Endothelial cell of umbilical vein (primary cell): ENCODE data around the gene HIC1. TPM values are rescaled to one million over a fixed set of nuclear protein-coding genes. Genes with fewer than 3 reads are reported as not detected.

Source experiments
- BruUV-seq: library from RNA; stranded (reverse); fragments of 400-500 nt; replicated peaks from 2 replicates; lab custom pipeline; 2021; lab: Mats Ljungman, UMichigan
- CTCF ChIA-PET: fragments of 300-600, 350-600 bp; sonication (Branson Sonifier 250); formaldehyde crosslinking; loops from one replicate; lab custom pipeline; 2021; ENCODE audit warnings: antibody characterized with exemption, inconsistent platforms; lab: Charles Lee
- POLR2A ChIA-PET: fragments of 300-600, 350-600 bp; sonication (Branson Sonifier 250); formaldehyde crosslinking; loops from one replicate; lab custom pipeline; 2021; ENCODE audit warnings: antibody characterized with exemption, inconsistent platforms; lab: Charles Lee
- DNase-seq: peaks from one replicate; pipeline ENCODE4 v3.0.0-alpha.2; 2011; ENCODE audit warnings: low read depth, low spot score
- FAIRE-seq: peaks from 2 replicates; lab custom pipeline; 2011; peaks lifted over from hg19 to GRCh38; lab: Jason Lieb, UNC
- H2AFZ ChIP-seq: 2 replicates; pipeline ENCODE4 v1.6.0; 2012; ENCODE audit warnings: low read depth, low read length, control low read depth, inconsistent platforms
- H3K27ac ChIP-seq: 2 replicates; pipeline ENCODE4 v1.5.1; 2011; ENCODE audit warnings: low read depth, mild to moderate bottlenecking, control low read depth, low read length, moderate library complexity; ENCODE audit not compliant: insufficient read depth
- H3K27me3 ChIP-seq, 2 experiments: 2 replicates each; pipeline versions ENCODE4 v1.6.0 to v1.6.1; 2011; ENCODE audit warnings: low read length in 2 of 2, mixed read lengths in 1 of 2; ENCODE audit not compliant: control insufficient read depth in 2 of 2, insufficient read depth in 2 of 2
- H3K36me3 ChIP-seq, 2 experiments: 2 replicates in 1 of 2; 3 replicates in 1 of 2; pipeline ENCODE4 v1.5.1; 2011; ENCODE audit warnings: low read length in 2 of 2, mild to moderate bottlenecking in 1 of 2, moderate library complexity in 1 of 2; ENCODE audit not compliant: control insufficient read depth in 2 of 2, insufficient read depth in 2 of 2; ENCODE audit errors: extremely low read depth in 1 of 2
- H3K4me1 ChIP-seq: 3 replicates; pipeline ENCODE4 v1.5.1; 2011; ENCODE audit warnings: mild to moderate bottlenecking, low read length; ENCODE audit not compliant: control insufficient read depth, insufficient read depth; ENCODE audit errors: extremely low read depth
- H3K4me2 ChIP-seq: 2 replicates; pipeline ENCODE4 v1.6.1; 2011; ENCODE audit warnings: low read length, control low read depth, mixed read lengths; ENCODE audit not compliant: insufficient read depth
- H3K4me3 ChIP-seq, 3 experiments: fragments of 200-600 bp in 1 of 3; sonication (generic), shearing (Covaris generic) in 1 of 3; replicated peaks in 1 of 3; 2 replicates each; pipeline ENCODE4 v1.5.1; 2011 to 2016; ENCODE audit warnings: control low read depth in 3 of 3, low read length in 3 of 3, mild to moderate bottlenecking in 2 of 3, inconsistent platforms in 1 of 3, low read depth in 1 of 3, moderate library complexity in 1 of 3; ENCODE audit not compliant: insufficient read depth in 1 of 3
- H3K79me2 ChIP-seq: 2 replicates; pipeline ENCODE4 v1.6.0; 2012; ENCODE audit warnings: low read length, inconsistent platforms; ENCODE audit not compliant: control insufficient read depth, insufficient read depth
- H3K9ac ChIP-seq: replicated peaks from 2 replicates; pipeline ENCODE3; 2011; ENCODE audit warnings: low read length, control low read depth; ENCODE audit not compliant: insufficient read depth; ENCODE audit errors: extremely low read depth
- H3K9me1 ChIP-seq: replicated peaks from 3 replicates; pipeline ENCODE4 v1.6.0; 2011; ENCODE audit warnings: mild to moderate bottlenecking, low read length; ENCODE audit not compliant: control insufficient read depth, insufficient read depth; ENCODE audit errors: extremely low read depth
- H3K9me3 ChIP-seq: replicated peaks from 2 replicates; pipeline ENCODE4 v1.5.1; 2012; ENCODE audit warnings: low read length, inconsistent platforms; ENCODE audit not compliant: control insufficient read depth, insufficient read depth
- H4K20me1 ChIP-seq: replicated peaks from 2 replicates; pipeline ENCODE3; 2011; ENCODE audit warnings: mild to moderate bottlenecking, low read length; ENCODE audit not compliant: control insufficient read depth, insufficient read depth; ENCODE audit errors: extremely low read depth
- EZH2 ChIP-seq: IDR thresholded peaks from 2 replicates; pipeline ENCODE4 v1.6.1; 2012; ENCODE audit warnings: borderline replicate concordance, low read depth, mild to moderate bottlenecking, moderate library complexity, low read length, inconsistent platforms; ENCODE audit not compliant: severe bottlenecking
- FOS ChIP-seq: IDR thresholded peaks from 2 replicates; pipeline ENCODE4 v1.6.1; 2011; ENCODE audit warnings: mild to moderate bottlenecking, low read length, moderate library complexity, borderline replicate concordance; ENCODE audit not compliant: insufficient read depth
- JUN ChIP-seq: IDR thresholded peaks from 2 replicates; pipeline ENCODE4 v1.6.1; 2011; ENCODE audit warnings: borderline replicate concordance, low read depth; ENCODE audit not compliant: insufficient read length, insufficient read depth
- MYC ChIP-seq: IDR thresholded peaks from one replicate; pipeline ENCODE4 v1.6.1; 2011; ENCODE audit warnings: mild to moderate bottlenecking, low read depth, low read length
- POLR2AphosphoS5 ChIP-seq: IDR thresholded peaks from 2 replicates; pipeline ENCODE4 v1.6.1; 2012; ENCODE audit warnings: low read depth, mild to moderate bottlenecking, control low read depth, low read length, moderate library complexity; ENCODE audit not compliant: insufficient read depth
- dilution Hi-C: fragments of 300-500 bp; cut with MboI; formaldehyde crosslinking; loops from one replicate; pipeline ENCODE4 v1.15.0; 2019; ENCODE audit warnings: low sequenced_read_pairs; ENCODE audit not compliant: extremely low pct_ligation_motif_present
- intact Hi-C: fragments of 100-400 bp; cut with micrococcal nuclease; formaldehyde crosslinking; loops from one replicate; pipeline ENCODE4 v1.10.0; 2022
- polyA plus RNA-seq, 4 experiments: library from polyadenylated mRNA; depleted of rRNA in 3 of 4; stranded (reverse) in 3 of 4; unstranded in 1 of 4; fragments of >200 nt; gene quantifications; 2 replicates each; pipeline versions ENCODE4 v1.2.1 to v1.2.3, GENCODE V29; 2011 to 2012; ENCODE audit warnings: missing spikeins in 1 of 4
- total RNA-seq: library from RNA; stranded (reverse); gene quantifications from 2 replicates; pipeline ENCODE4 v1.2.3, GENCODE V29; 2021
- TF ChIP-seq, protein P1 (sequence below), 2 donors: IDR thresholded peaks; 1 replicate in 1 of 2; 2 replicates in 1 of 2; pipeline ENCODE4 v1.5.1; 2011; ENCODE audit warnings: low read length in 2 of 2, mild to moderate bottlenecking in 2 of 2, moderate library complexity in 2 of 2, control low read depth in 1 of 2, inconsistent platforms in 1 of 2, low read depth in 1 of 2; ENCODE audit not compliant: insufficient read depth in 1 of 2; ENCODE audit errors: extremely low read depth in 1 of 2
- TF ChIP-seq, protein P2 (sequence below): IDR thresholded peaks from 2 replicates; pipeline ENCODE4 v1.6.1; 2011; ENCODE audit not compliant: insufficient read depth, insufficient read length

HIC1 gene
- total and polyA plus RNA-seq, 2 donors (not counting 3 experiments of a cell fraction or from before 2014, with no cell fraction given) = 18.2 to 35.5 TPM

DNA sequence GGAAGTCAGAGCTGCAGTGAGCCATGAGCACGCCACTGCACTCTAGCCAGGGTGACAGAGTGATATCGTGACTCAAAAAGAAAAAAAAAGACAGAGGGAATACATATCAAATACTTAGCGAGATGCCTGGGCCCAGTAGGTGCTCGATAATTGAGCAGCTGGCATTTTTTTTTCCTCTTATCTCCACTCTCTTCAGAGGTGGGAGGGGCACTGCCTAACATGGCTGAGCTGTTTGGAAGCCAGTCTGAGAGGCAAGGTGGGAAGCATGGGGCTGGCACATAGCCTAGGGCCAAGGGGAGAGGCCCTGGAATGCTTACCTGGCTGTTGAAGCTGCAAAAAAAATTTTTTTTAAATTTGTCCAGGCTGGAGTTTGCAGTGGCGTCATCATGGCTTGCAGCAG is 38.4 kb downstream of the HIC1 start:
- intact Hi-C loops = no loop called here

More for the DNA sequence above, 38.4 kb downstream of the HIC1 start:
- TF ChIP-seq, protein P1, sequence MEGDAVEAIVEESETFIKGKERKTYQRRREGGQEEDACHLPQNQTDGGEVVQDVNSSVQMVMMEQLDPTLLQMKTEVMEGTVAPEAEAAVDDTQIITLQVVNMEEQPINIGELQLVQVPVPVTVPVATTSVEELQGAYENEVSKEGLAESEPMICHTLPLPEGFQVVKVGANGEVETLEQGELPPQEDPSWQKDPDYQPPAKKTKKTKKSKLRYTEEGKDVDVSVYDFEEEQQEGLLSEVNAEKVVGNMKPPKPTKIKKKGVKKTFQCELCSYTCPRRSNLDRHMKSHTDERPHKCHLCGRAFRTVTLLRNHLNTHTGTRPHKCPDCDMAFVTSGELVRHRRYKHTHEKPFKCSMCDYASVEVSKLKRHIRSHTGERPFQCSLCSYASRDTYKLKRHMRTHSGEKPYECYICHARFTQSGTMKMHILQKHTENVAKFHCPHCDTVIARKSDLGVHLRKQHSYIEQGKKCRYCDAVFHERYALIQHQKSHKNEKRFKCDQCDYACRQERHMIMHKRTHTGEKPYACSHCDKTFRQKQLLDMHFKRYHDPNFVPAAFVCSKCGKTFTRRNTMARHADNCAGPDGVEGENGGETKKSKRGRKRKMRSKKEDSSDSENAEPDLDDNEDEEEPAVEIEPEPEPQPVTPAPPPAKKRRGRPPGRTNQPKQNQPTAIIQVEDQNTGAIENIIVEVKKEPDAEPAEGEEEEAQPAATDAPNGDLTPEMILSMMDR (IDR thresholded peaks at IDR 0.05; ENCODE audit: extremely low read depth in 1 of 2, insufficient read depth in 1 of 2, low read depth in 1 of 2, low read length in 2 of 2) = no peak
- no peak for TF ChIP-seq MYC
- TF ChIP-seq, protein P2, sequence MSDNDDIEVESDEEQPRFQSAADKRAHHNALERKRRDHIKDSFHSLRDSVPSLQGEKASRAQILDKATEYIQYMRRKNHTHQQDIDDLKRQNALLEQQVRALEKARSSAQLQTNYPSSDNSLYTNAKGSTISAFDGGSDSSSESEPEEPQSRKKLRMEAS = no peak
- TF ChIP-seq POLR2AphosphoS5 = no peak
- TF ChIP-seq JUN = no peak
- TF ChIP-seq EZH2 = no peak
- no peak for TF ChIP-seq FOS
- H3K27me3 ChIP-seq = no peaks in the 10 kb centered on the region
- H3K79me2 ChIP-seq = no peaks in the 10 kb centered on the region
- no peak for DNase-seq
- H3K9me1 ChIP-seq = no peaks in the 10 kb centered on the region
- no peak overlapping the region for H3K27ac ChIP-seq
- peaks cover 30% of the 10 kb centered on the region for H3K4me1 ChIP-seq
- dilution Hi-C loops = no loop called here
- H4K20me1 ChIP-seq = no peaks in the 10 kb centered on the region
- BruUV-seq = no TSS peak
- no peaks in the 10 kb centered on the region for H3K36me3 ChIP-seq
- no peak overlapping the region for H3K4me2 ChIP-seq
- no peak overlapping the region for H3K9ac ChIP-seq
- ChIA-PET CTCF (interaction anchor here (0.9 to 4.0 kb wide), 4 partner anchors 29 to 152 kb away, joined by 3 to 93 read pairs (median 4); no protein-coding TSS in a partner anchor), POLR2A (no interaction called here)
- H2AFZ ChIP-seq = no peak overlapping the region
- no peak overlapping the region for H3K4me3 ChIP-seq
- FAIRE-seq = no peak
- H3K9me3 ChIP-seq = no peaks in the 10 kb centered on the region
